GM19099 (cell line): Measurements from ENCODE around the gene RGL3.

Experiments
- POLR2A ChIP-seq: IDR thresholded peaks from 3 replicates; pipeline ENCODE4 v1.6.1; 2011; ENCODE audit warnings: low read depth; ENCODE audit not compliant: insufficient read length; ENCODE audit errors: extremely low read depth

RGL3 gene

DNA sequence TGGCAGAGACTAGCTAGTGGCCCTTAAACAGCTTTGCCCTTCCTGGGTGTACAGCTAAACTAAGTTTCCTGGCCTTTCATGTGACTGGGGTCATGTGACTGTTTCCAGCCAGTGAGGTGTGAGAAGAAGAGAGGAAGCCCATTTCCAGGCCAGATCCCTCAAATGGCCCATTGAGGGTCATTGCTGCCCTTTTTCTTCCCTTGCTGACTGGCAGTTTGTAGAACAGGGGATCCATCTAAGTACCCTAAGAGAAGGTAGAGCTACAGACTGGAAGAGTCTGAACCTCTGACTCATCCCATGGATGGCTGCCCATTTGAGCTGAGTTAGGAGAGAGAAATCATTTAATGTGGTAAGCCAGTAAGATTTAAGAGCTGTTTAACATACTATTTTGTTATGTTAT lies 41.9 kb downstream of the RGL3 start:
- TF ChIP-seq POLR2A = no peak

DNA sequence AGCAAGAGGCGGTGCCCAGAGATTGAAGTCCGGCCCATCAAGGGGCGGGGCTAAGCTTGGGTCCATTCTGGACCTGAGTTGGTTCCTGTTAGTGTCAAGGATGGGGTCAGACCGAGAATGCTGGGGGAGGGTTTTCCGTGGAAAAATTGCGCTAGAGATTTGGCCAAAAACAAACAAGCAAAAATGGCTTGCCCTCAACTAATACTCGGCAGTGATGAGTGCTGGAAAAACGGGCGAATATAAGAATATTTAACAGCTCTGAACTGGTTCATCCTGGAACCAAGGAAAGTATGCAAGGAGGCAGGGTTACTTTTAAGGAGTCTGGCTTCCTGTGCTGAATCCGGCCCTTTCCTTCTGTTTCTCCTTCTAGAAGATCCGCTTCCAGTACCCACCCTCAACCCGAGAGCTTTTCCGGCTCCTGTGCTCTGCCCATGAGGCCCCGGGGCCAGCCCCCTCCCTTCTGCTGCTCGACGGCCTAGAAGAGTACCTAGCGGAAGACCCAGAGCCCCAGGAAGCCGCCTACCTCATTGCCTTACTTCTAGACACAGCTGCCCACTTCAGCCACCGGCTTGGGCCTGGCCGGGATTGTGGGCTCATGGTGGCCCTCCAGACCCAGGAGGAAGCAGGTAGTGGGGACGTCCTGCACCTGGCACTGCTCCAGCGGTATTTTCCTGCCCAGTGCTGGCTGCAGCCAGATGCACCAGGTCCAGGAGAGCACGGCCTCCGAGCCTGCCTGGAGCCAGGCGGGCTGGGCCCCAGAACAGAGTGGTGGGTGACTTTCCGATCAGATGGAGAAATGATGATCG lies 43.8 kb downstream of the RGL3 start:
- peak; percentile 63 for TF ChIP-seq POLR2A

DNA sequence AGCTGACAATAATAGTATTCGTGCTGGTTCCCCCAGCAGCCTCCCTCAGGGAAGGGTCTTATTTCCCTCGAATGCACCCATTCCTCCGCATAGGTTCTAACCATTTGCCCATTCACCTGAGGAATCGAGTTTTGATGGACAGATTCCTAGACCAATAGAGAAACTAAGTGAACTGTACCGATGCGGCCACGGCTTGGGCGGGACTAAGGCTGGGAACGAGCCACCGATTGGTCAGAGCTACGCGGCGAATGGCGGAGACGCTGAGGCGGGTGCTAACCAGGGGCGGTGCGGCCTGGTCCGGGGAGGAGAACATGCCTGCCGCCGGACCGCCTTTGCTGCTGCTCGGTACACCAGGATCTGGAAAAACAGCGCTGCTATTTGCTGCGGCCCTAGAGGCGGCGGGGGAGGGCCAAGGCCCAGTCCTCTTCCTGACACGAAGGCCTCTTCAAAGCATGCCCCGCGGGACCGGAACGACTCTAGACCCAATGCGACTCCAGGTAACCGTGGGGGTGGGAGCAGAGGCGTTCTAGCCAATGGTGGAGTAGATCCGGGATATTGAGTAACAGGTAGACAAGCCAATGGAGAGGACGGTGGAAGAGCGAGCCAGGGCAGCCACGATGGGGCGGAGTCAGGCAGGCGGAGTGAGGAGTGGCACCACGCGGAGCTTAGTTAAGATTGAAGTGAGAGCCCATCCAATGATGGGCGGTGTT lies 44.5 kb downstream of the RGL3 start, which contains the start of gene SWSAP1:
Gene SWSAP1, plus strand, starts transcription at position 234 of the 710 bp plus-strand sequence. Its CDS starts 15 bp downstream, at position 249.
- TF ChIP-seq POLR2A = peak; percentile 84

DNA sequence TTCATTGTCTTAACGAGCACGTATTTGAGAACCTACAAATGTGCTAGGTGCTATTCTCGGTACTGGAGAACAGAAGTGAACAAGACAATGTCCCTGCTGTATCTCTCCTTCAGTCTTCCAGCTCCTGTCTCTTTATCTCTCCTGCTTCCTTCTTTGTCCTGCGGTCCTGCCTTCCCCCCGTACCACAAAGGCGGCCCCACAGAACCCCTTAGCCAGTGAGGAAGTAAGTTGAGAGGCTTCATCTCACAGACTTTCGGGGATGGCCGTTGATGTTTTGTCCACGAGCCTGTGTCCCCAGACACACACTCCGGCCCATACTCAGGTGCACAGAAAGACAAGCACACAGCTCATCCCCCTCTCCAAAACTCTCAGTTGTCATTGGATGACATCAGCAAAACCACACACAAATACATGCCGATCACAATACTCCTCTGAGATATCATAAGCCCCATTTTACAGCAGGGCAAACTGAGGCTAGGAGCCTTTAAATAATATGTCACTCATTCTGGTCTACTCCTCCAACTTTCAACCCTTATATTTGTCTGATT lies 45.2 kb downstream of the RGL3 start:
- no peak for TF ChIP-seq POLR2A

DNA sequence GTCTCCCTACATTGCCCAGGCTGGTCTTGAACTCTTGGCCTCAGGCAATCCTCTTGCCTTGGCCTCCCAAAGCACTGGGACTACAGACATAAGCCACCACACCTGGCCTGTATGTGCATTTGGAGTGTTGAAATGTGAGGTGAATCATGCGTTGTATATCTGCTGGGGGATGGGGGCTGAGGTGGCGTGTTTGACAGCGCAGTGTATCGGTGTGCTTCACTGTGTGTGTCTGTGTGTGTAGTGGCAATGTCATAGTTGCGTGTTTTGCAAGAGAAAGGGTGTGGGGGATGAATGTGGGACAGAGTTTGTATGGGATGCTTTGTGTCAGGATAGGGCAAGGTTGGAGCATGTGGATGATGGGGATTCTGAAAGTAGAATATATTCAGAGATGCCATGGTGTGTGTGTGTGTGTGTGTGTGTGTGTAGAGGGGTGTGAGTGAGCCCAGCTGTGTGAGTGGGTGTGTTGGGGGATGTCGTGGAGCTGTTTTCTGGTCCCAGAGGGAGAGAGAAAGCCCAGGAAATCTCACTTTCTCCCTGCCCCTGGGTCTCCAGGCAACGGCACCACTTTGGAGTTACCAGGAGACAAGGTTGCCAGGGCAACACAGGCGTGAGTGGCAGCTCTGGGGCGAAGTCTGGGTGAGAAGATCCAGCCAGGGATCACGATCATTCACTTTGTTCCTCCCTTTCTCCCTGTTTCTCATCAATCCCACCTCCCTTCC lies 45.8 kb downstream of the RGL3 start:
- no peak for TF ChIP-seq POLR2A

DNA sequence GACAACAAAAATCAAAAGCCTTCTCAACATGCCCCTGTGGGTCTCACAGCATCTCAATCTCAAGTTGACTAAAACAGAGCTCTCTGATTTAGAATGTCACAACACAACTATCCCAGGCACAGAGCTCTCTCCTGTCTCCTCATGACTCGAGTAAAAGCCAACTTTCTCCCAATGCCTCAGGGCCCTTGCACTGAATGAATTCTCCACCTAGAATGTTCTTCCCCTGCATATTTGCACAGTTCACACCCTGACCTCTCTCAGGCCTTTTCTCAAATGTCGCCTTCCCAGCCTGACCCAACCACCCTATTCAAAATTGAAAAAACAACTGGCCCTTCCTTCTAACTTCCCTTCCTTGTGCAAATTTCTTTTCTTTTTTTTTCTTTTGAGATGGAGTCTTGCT lies 48.4 kb downstream of the RGL3 start:
- no peak for TF ChIP-seq POLR2A

DNA sequence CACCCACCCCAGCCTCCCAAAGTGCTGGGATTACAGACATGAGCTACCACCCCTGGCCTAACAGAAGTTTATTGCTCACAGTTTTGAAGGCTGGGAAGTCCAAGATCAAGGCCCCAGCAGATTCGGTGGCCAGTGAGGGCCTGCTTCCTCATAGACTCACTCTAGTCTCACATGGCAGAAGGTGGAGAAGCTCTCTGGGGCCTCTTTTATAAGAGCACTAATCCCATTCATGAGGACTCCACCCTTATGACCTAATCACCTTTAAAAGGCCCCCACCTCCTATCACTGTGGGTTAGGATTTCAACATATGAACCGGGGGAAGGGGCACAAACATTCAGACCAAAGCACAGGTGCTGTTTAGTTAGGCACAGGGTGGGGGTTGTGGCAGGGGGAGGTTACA lies 51.6 kb downstream of the RGL3 start:
- no peak for TF ChIP-seq POLR2A

DNA sequence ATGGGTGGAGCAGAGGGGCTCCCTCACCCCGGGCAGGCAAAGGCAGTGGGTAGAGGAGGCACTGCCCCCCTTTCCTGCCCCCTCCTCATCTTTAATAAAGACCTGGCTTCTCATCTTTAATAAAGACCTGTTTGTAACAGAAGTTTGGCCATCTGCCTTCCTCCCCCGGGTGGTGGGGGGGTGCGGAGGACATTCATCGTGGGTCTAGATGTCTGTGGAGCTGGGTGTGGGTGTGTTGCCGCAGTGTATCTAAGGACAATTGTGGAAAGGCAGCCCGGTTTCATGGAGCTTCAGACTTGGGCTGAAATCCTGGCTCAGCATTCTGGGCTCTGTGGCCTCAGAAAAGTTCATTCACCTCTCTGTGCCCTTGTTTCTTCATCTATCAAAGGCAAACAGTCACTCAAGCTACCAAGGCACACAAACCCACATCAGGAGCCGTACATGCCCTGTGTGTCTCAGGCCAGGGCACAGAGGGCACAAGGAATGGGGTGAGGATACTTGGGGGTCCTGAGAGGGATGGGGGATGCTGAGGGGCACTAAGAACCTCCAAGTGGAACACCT lies 53.5 kb downstream of the RGL3 start:
- TF ChIP-seq POLR2A = no peak

DNA sequence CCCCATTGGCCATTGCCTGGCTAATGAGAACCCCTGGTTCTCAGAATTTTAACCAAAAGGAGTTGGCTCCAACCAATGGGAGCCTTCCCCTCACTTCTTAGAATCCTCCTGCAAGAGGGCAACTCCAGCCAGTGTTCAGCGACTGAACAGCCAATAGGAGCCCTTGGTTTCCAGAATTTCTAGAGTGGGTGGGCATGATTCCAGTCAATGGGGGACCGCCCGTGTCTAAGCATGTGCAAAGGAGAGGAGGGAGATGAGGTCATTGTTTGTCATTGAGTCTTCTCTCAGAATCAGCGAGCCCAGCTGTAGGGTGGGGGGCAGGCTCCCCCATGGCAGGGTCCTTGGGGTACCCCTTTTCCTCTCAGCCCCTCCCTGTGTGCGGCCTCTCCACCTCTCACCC lies 54.2 kb downstream of the RGL3 start:
- TF ChIP-seq POLR2A = no peak

DNA sequence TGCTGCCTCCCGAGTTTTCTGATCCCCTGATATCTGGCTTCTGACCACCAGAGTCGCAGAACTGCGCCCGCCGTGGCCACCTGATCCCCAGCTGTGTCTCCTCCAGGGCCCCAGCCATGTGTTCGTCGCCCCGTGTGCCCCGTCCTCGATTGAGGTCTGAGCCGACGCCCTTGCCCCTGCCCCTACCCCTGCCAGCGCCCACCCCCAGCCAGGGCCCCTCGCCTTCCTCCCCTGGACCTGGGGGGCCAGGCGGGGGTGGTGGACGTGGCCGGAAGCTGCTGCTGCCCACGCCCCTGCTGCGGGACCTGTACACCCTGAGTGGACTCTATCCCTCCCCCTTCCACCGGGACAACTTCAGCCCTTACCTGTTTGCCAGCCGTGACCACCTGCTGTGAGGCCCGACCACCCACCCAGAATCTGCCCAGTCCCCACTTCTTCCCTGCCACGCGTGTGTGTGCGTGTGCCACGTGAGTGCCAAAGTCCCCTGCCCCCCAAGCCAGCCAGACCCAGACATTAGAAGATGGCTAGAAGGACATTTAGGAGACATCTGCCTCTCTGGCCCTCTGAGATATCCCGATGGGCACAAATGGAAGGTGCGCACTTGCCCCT lies 54.7 kb downstream of the RGL3 start:
- TF ChIP-seq POLR2A = no peak

DNA sequence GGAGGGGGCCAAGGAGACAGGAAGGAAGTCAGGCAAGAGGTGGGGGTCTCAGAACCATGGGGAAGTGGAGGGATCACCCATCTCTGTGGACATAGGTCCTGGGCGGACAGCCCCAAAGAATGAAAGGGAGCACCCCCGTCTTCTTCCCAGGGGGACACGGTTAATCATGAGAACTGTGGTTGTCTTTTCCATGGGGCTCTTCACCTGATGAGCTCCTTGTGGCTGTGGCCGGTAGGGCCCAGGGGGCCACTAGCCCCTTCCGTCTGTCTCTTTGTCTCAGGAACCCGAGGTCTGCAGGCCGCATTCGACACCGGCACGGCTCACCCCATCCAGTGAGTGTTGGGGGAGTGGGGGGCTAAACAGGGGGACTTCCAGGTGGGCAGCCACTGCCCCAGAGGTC lies 55.2 kb downstream of the RGL3 start:
- TF ChIP-seq POLR2A = no peak

DNA sequence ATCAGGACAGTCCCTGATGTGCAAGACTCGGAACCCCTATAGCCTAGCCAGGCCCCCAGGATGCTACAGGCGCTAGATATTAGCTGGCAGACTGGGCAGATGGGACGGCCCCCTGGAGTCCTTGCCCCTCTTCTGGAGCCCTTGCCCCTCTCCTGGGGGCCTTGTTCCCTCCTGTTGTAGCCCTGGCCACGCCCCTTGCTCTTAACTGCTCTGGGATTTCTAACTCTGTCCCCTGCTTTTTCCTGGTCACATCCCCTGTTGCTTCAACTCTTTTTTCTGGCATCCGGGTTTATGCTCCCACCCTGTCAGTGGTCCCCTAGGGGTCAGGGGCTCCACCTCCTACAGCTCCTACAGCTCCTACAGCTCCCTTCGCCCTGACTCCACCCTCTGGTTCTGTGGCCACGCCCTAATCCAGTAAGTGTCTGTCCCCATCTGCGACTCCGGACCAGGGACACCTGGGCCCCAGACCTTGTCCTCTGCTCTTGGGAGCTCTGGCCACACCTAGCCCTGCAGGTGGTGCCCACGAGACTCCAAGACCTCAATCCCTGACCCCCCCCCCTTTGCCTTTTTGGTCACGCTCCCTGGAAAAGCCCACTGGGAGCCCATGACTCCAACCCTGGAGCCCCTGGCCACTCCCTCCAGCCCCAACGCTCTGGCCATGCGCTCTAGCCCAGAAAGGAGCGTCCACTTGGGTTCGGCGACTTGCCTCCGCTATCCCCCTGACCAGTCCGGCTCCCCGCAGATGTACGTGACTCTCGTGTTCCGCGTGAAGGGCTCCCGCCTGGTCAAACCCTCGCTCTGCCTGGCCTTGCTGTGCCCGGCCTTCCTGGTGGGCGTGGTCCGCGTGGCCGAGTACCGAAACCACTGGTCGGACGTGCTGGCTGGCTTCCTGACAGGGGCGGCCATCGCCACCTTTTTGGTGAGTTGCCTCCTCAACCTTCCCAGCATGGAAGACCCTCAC lies 57.1 kb downstream of the RGL3 start:
- no peak for TF ChIP-seq POLR2A

DNA sequence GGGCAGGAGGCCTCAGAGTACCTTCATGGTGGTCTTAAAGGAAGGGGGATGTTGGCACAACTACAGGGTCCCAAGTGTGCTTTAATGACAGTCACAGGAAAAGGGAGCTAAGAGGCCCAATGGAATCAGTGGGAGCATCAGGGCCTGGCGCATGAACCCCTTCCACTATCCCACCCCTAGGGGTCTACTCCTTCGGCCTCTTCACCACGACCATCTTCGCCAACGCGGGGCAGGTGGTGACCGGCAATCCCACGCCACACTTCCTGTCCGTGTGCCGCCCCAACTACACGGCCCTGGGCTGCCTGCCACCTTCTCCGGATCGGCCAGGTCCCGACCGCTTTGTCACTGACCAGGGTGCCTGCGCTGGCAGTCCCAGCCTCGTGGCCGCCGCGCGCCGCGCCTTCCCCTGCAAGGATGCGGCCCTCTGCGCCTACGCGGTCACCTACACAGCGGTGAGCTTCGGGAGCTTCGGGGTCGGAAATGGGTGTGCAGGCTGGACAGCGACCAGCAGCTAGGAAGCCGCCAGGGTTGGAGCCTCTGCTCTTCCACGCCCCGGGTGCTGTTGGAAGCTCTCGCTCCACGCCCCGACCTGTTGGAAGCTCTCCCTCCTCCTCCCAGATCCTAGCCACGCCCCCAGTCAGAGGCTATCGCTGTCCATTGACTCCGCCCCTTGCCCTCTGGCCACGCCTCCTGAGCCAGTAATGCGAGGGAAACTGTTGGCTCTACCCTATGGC lies 57.9 kb downstream of the RGL3 start:
- TF ChIP-seq POLR2A = no peak
